IMR-90 (cell line): ENCODE measurements around the gene NEUROD6. TPM values are rescaled to one million over a fixed set of nuclear protein-coding genes. Genes with fewer than 3 reads are reported as not detected.

Experiments
- ATAC-seq: fragments of 200-7000 bp; cut with Tn5 transposase; 2 replicates; pipeline ENCODE4 v1.9.1; 2020; ENCODE audit warnings: low read depth, mild to moderate bottlenecking, moderate library complexity
- BruUV-seq: library from RNA; stranded (reverse); fragments of 400-500 nt; replicated peaks from 2 replicates; lab custom pipeline; 2021; lab: Mats Ljungman, UMichigan
- CTCF ChIA-PET: fragments of 300-600 bp; formaldehyde crosslinking; extraction: SDS; loops from one replicate; lab custom pipeline; 2021; ENCODE audit warnings: antibody characterized with exemption; lab: Yijun Ruan, JAX
- POLR2A ChIA-PET: fragments of 300-600 bp; sonication (Branson Sonifier 250); formaldehyde crosslinking; loops from one replicate; lab custom pipeline; 2022; ENCODE audit warnings: antibody characterized with exemption; ENCODE audit not compliant: unreplicated experiment; lab: Charles Lee
- DNase-seq: peaks from one replicate; pipeline ENCODE4 v3.0.0; 2013
- H2AFZ ChIP-seq: replicated peaks from 2 replicates; pipeline ENCODE3; 2013; ENCODE audit warnings: low read length, mild to moderate bottlenecking; ENCODE audit not compliant: poor library complexity
- H2AK5ac ChIP-seq: 2 replicates; pipeline ENCODE4 v1.6.1; 2013; ENCODE audit warnings: low read depth, low read length, inconsistent platforms
- H2AK9ac ChIP-seq: replicated peaks from 2 replicates; pipeline ENCODE3; 2013; ENCODE audit warnings: mild to moderate bottlenecking, low read depth, low read length, moderate library complexity; ENCODE audit not compliant: poor library complexity
- H2BK120ac ChIP-seq: 2 replicates; pipeline ENCODE4 v1.6.1; 2013; ENCODE audit warnings: low read depth, low read length, inconsistent platforms
- H2BK15ac ChIP-seq: 3 replicates; pipeline ENCODE4 v1.6.1; 2013; ENCODE audit warnings: low read depth, low read length, inconsistent platforms
- H2BK20ac ChIP-seq: 2 replicates; pipeline ENCODE4 v1.6.1; 2013; ENCODE audit warnings: low read depth, mild to moderate bottlenecking, inconsistent platforms, low read length, moderate library complexity
- H2BK5ac ChIP-seq: 2 replicates; pipeline ENCODE4 v1.6.1; 2013; ENCODE audit warnings: mild to moderate bottlenecking, low read depth, low read length, inconsistent platforms; ENCODE audit not compliant: poor library complexity, severe bottlenecking
- H3K14ac ChIP-seq: replicated peaks from 2 replicates; pipeline ENCODE4 v1.6.1; 2013; ENCODE audit warnings: low read depth, low read length, inconsistent platforms
- H3K18ac ChIP-seq: 2 replicates; pipeline ENCODE4 v1.6.1; 2013; ENCODE audit warnings: low read depth, low read length, control low read depth
- H3K23ac ChIP-seq: 2 replicates; pipeline ENCODE4 v1.6.1; 2013; ENCODE audit warnings: low read depth, low read length, inconsistent platforms
- H3K27ac ChIP-seq: 2 replicates; pipeline ENCODE4 v1.5.1; 2013; ENCODE audit warnings: mild to moderate bottlenecking, control low read depth, low read length; ENCODE audit not compliant: insufficient read depth
- H3K27me3 ChIP-seq: 2 replicates; pipeline ENCODE4 v1.6.1; 2013; ENCODE audit warnings: low read length; ENCODE audit not compliant: control insufficient read depth, insufficient read depth
- H3K36me3 ChIP-seq: 2 replicates; pipeline ENCODE4 v1.6.1; 2013; ENCODE audit warnings: low read length, mixed read lengths; ENCODE audit not compliant: control insufficient read depth, insufficient read depth
- H3K4ac ChIP-seq: 2 replicates; pipeline ENCODE4 v1.6.1; 2013; ENCODE audit warnings: low read depth, low read length, inconsistent platforms
- H3K4me1 ChIP-seq: 2 replicates; pipeline ENCODE4 v1.6.1; 2013; ENCODE audit warnings: low read length, mixed read lengths; ENCODE audit not compliant: control insufficient read depth, insufficient read depth
- H3K4me2 ChIP-seq: 2 replicates; pipeline ENCODE4 v1.6.1; 2013; ENCODE audit warnings: low read depth, mild to moderate bottlenecking, control low read depth, low read length, moderate library complexity
- H3K4me3 ChIP-seq: 2 replicates; pipeline ENCODE4 v1.5.1; 2013; ENCODE audit warnings: low read depth, mild to moderate bottlenecking, control low read depth, low read length, moderate library complexity; ENCODE audit not compliant: insufficient read depth
- H3K56ac ChIP-seq: 2 replicates; pipeline ENCODE4 v1.6.1; 2013; ENCODE audit warnings: low read length, inconsistent platforms; ENCODE audit not compliant: insufficient read depth; ENCODE audit errors: extremely low read depth
- H3K79me1 ChIP-seq, 2 experiments: 2 replicates each; pipeline ENCODE4 v1.6.1; 2013; ENCODE audit warnings: low read length in 2 of 2, inconsistent platforms in 1 of 2, low read depth in 1 of 2
- H3K9ac ChIP-seq: 2 replicates; pipeline ENCODE4 v1.6.1; 2013; ENCODE audit warnings: low read depth, low read length, control low read depth
- H3K9me1 ChIP-seq: 2 replicates; pipeline ENCODE4 v1.6.1; 2013; ENCODE audit warnings: low read length, inconsistent platforms; ENCODE audit not compliant: insufficient read depth
- H3K9me3 ChIP-seq: 2 replicates; pipeline ENCODE4 v1.6.1; 2013; ENCODE audit warnings: low read length; ENCODE audit not compliant: control insufficient read depth, insufficient read depth
- H4K20me1 ChIP-seq: 2 replicates; pipeline ENCODE4 v1.6.1; 2013; ENCODE audit warnings: low read length, inconsistent platforms; ENCODE audit not compliant: insufficient read depth
- H4K5ac ChIP-seq: 2 replicates; pipeline ENCODE4 v1.6.1; 2013; ENCODE audit warnings: mild to moderate bottlenecking, low read depth, low read length, control low read depth
- H4K8ac ChIP-seq, 2 experiments: 2 replicates each; pipeline ENCODE4 v1.6.1; 2013; ENCODE audit warnings: low read depth in 2 of 2, low read length in 2 of 2, control low read depth in 1 of 2, inconsistent platforms in 1 of 2
- H4K91ac ChIP-seq: 2 replicates; pipeline ENCODE4 v1.6.1; 2013; ENCODE audit warnings: low read depth, low read length, inconsistent platforms; ENCODE audit not compliant: insufficient read depth
- FOS ChIP-seq: fragments of 150-350 bp; IDR thresholded peaks from 2 replicates; pipeline ENCODE4 v1.6.1; 2016; ENCODE audit warnings: low read depth, low read length
- POLR2A ChIP-seq: IDR thresholded peaks from 2 replicates; pipeline ENCODE4 v1.6.1; 2012; ENCODE audit warnings: mild to moderate bottlenecking, low read depth, low read length
- USF2 ChIP-seq: fragments of 150-350 bp; IDR thresholded peaks from 2 replicates; pipeline ENCODE4 v1.6.1; 2017; ENCODE audit warnings: mild to moderate bottlenecking, antibody characterized with exemption, low read length, low read depth
- WGBS, 2 experiments: methylation state at CpG; one replicate each; pipeline versions ENCODE4 v1.1.5 to v1.1.7; 2013; ENCODE audit warnings: missing lambda C conversion rate in 2 of 2; ENCODE audit not compliant: insufficient read length in 1 of 2; ENCODE audit errors: extremely low coverage in 2 of 2; 5-methylcytosine and 5-hydroxymethylcytosine counted together
- dilution Hi-C: fragments of 300-500 bp; cut with HindIII; formaldehyde crosslinking; loops from one replicate; pipeline ENCODE4 v1.14.3; 2018; ENCODE audit warnings: low sequenced_read_pairs; ENCODE audit not compliant: unreplicated experiment
- in situ Hi-C: fragments of 300-500 bp; cut with MboI; formaldehyde crosslinking; loops from 3 replicates; pipeline ENCODE4 v1.14.3; 2019; ENCODE audit warnings: low sequenced_read_pairs, inconsistent platforms, mixed read lengths
- intact Hi-C: fragments of 100-400 bp; cut with micrococcal nuclease; formaldehyde crosslinking; loops from 2 replicates; pipeline ENCODE4 v1.10.0; 2022
- polyA plus RNA-seq, 3 experiments: library from polyadenylated mRNA; depleted of rRNA; stranded (reverse); fragments of >200 nt; gene quantifications; 2 replicates each; pipeline ENCODE4 v1.2.3, GENCODE V29; 2012; ENCODE audit warnings: low replicate concordance in 1 of 3
- total RNA-seq: library from RNA; depleted of rRNA; stranded (reverse); fragments of >200 nt; gene quantifications from 2 replicates; pipeline ENCODE4 v1.2.3, GENCODE V29; 2012

Gene NEUROD6
- total and polyA plus RNA-seq, 2 of the 4 experiments (the other 2 are of a cell fraction): not detected

- Histone ChIP-seq H2AK5ac (no peak overlapping the region), H2BK15ac (no peak overlapping the region), H3K4me3 (no peak overlapping the region), H3K9me1 (no peaks in the 10 kb centered on the region), H3K4ac (no peak overlapping the region), H4K20me1 (no peaks in the 10 kb centered on the region), H4K91ac (no peak overlapping the region), H3K14ac (no peak overlapping the region), H3K27ac (no peak overlapping the region), H3K18ac (no peak overlapping the region), H4K5ac (no peak overlapping the region), H3K4me2 (no peak overlapping the region), H2BK5ac (no peak overlapping the region), H2AK9ac (no peak overlapping the region), H4K8ac (no peak overlapping the region), H2BK20ac (no peak overlapping the region), H3K4me1 (no peaks in the 10 kb centered on the region), H3K56ac (no peak overlapping the region), H3K27me3 (no peaks in the 10 kb centered on the region), H3K9ac (no peak overlapping the region), H3K79me1 (no peaks in the 10 kb centered on the region), H3K36me3 (no peaks in the 10 kb centered on the region), H2AFZ (no peak overlapping the region), H2BK120ac (no peak overlapping the region), H3K23ac (no peak overlapping the region), H3K9me3 (no peaks in the 10 kb centered on the region)
- dilution Hi-C loops (no loop called here), in situ Hi-C loops (no loop called here), intact Hi-C loops (no loop called here)
- no CpG with 5 or more reads among the region's 4 CpGs for WGBS, 2 experiments
- ChIA-PET POLR2A (no interaction called here), CTCF (no interaction called here)
- DNase-seq (no peak), ATAC-seq (no peak)
- BruUV-seq: no TSS peak
- TF ChIP-seq FOS (no peak), POLR2A (no peak), USF2 (no peak)
Observed at GRCh38 chr7:31310321-31310935, 30.1 kb downstream of the NEUROD6 start.
